ENCODE results near the gene EIF1B.
"Not testable (repeated sequence)": the region's sequence is repeated elsewhere in the genome, so short reads cannot be mapped to it uniquely, and the experiment has no call there.

EIF1B gene

GRCh38 chr3:40309418-40309924 lies at the start of gene EIF1B:
Gene EIF1B, plus strand, starts transcription at chr3:40309707. Its CDS starts 235 bp downstream, at chr3:40309942.
- peak; percentile 98 for DNase-seq (ENCODE audit: low read depth in 2 of 2)

- DNase-seq (ENCODE audit: low read depth in 2 of 2) = no peak
These were observed 47.2 kb upstream of the EIF1B start for GRCh38 chr3:40262331-40262730.

- DNase-seq (ENCODE audit: low read depth in 2 of 2) = no peak
These were observed 45.1 kb upstream of the EIF1B start for GRCh38 chr3:40264451-40264850.

- no peak for DNase-seq (ENCODE audit: low read depth in 2 of 2)
These were observed 44.3 kb upstream of the EIF1B start for GRCh38 chr3:40265181-40265580.

GRCh38 chr3:40267937-40268724 lies 41.4 kb upstream of the EIF1B start:
- no peak for DNase-seq (ENCODE audit: low read depth in 2 of 2)

GRCh38 chr3:40268802-40269524 lies 40.5 kb upstream of the EIF1B start:
- no peak for DNase-seq (ENCODE audit: low read depth in 2 of 2)

- DNase-seq (ENCODE audit: low read depth in 2 of 2) = no peak
These were observed 30.7 kb upstream of the EIF1B start for GRCh38 chr3:40278791-40279190.

GRCh38 chr3:40281995-40282394 lies 27.5 kb upstream of the EIF1B start:
- no peak for DNase-seq (ENCODE audit: low read depth in 2 of 2)

GRCh38 chr3:40283057-40283456 lies 26.4 kb upstream of the EIF1B start:
- DNase-seq (ENCODE audit: low read depth in 2 of 2) = not testable (repeated sequence)

GRCh38 chr3:40287248-40287647 lies 22.3 kb upstream of the EIF1B start:
- no peak for DNase-seq (ENCODE audit: low read depth in 2 of 2)

- DNase-seq (ENCODE audit: low read depth in 2 of 2) = no peak
These were observed 19.1 kb upstream of the EIF1B start for GRCh38 chr3:40290396-40290795.

GRCh38 chr3:40291471-40291870 lies 18.0 kb upstream of the EIF1B start:
- DNase-seq (ENCODE audit: low read depth in 2 of 2) = no peak

- no peak for DNase-seq (ENCODE audit: low read depth in 2 of 2)
These were observed 16.7 kb upstream of the EIF1B start for GRCh38 chr3:40292637-40293349.

- DNase-seq (ENCODE audit: low read depth in 2 of 2) = no peak
These were observed 15.1 kb upstream of the EIF1B start for GRCh38 chr3:40294434-40294833.

- no peak for DNase-seq (ENCODE audit: low read depth in 2 of 2)
These were observed 11.4 kb upstream of the EIF1B start for GRCh38 chr3:40298075-40298474.

GRCh38 chr3:40299130-40299720 lies 10.3 kb upstream of the EIF1B start:
- DNase-seq (ENCODE audit: low read depth in 2 of 2) = no peak

- no peak for DNase-seq (ENCODE audit: low read depth in 2 of 2)
These were observed 9.7 kb upstream of the EIF1B start for GRCh38 chr3:40299721-40300335.

GRCh38 chr3:40302784-40303183 lies 6.7 kb upstream of the EIF1B start:
- DNase-seq (ENCODE audit: low read depth in 2 of 2) = no peak

GRCh38 chr3:40304352-40304751 lies 5.2 kb upstream of the EIF1B start:
- DNase-seq (ENCODE audit: low read depth in 2 of 2) = no peak

- DNase-seq (ENCODE audit: low read depth in 2 of 2) = no peak
These were observed 3.2 kb upstream of the EIF1B start for GRCh38 chr3:40306336-40306735.

- no peak for DNase-seq (ENCODE audit: low read depth in 2 of 2)
These were observed 2.3 kb upstream of the EIF1B start for GRCh38 chr3:40307176-40307575.

Measured in stimulated activated CD4-positive, alpha-beta T cell treated with anti-CD3 and anti-CD28 coated beads, Interleukin-1b, Interleukin-23, amount 100 ng/mL, for 4 hours (primary cell).